Adrenal gland (tissue), 12 donors: ENCODE data around the gene KRT77. TPM values are rescaled to one million over a fixed set of nuclear protein-coding genes. Genes with fewer than 3 reads are reported as not detected.

Experiments
- DNase-seq, 7 donors: peaks; one replicate each; pipeline ENCODE4 v3.0.0-alpha.2; 2019 to 2020
- H3K27ac ChIP-seq, 5 donors: fragments of 200-600 bp; sonication (generic) in 4 of 5; 1 replicate in 3 of 5; 2 replicates in 2 of 5; pipeline versions ENCODE4 v1.5.1 to v1.8.0; 2016 to 2020; ENCODE audit warnings: mild to moderate bottlenecking in 1 of 5
- H3K27me3 ChIP-seq: fragments of 200-600 bp; 2 replicates; pipeline ENCODE4 v1.8.0; 2021
- H3K36me3 ChIP-seq, 2 donors: fragments of 200-600 bp; replicated peaks in 1 of 2; 1 replicate in 1 of 2; 2 replicates in 1 of 2; pipeline versions ENCODE4 v1.5.1 to v1.8.0; 2018 to 2022
- H3K4me1 ChIP-seq, 2 donors: fragments of 200-600 bp; replicated peaks in 1 of 2; 1 replicate in 1 of 2; 2 replicates in 1 of 2; pipeline versions ENCODE4 v1.5.1 to v1.8.0; 2018 to 2021
- H3K4me3 ChIP-seq, 4 donors: fragments of 200-600 bp; sonication (generic) in 3 of 4; one replicate each; pipeline ENCODE4 v1.5.1; 2016 to 2018
- H3K9me3 ChIP-seq, 3 donors: fragments of 200-600 bp; sonication (generic) in 1 of 3; replicated peaks in 1 of 3; 1 replicate in 2 of 3; 2 replicates in 1 of 3; pipeline versions ENCODE4 v1.5.1 to v1.8.0; 2016 to 2021
- POLR2A ChIP-seq, 2 donors: fragments of 450-650 bp; IDR thresholded peaks; one replicate each; pipeline ENCODE4 v1.6.1; 2017; ENCODE audit warnings: antibody characterized with exemption in 2 of 2, mild to moderate bottlenecking in 2 of 2, moderate library complexity in 1 of 2
- WGBS, 4 donors: extraction: QIAGEN DNeasy Blood & Tissue Kit in 2 of 4; methylation state at CpG; one replicate each; pipeline versions ENCODE4 v1.1.5 to v1.1.7; 2013 to 2017; 5-methylcytosine and 5-hydroxymethylcytosine counted together
- intact Hi-C, 2 donors: fragments of 100-400 bp; cut with DNase I; formaldehyde crosslinking; loops; one replicate each; pipeline versions ENCODE4 v1.14.1 to v1.15.0; 2022 to 2023
- polyA plus RNA-seq, 3 donors: library from polyadenylated mRNA; stranded (reverse); fragments of 200-250 nt in 2 of 3; fragments of 350-450 nt in 1 of 3; fragmentation: Illumina TruSeq in 1 of 3; extraction: RNeasy Lipid Tissue Mini Kit (QIAGEN cat#74804) in 1 of 3; gene quantifications; one replicate each; pipeline ENCODE4 v1.2.3, GENCODE V29; 2013 to 2014
- total RNA-seq, 9 donors: library from RNA; depleted of rRNA in 4 of 9; stranded (reverse); fragments of >200 nt in 4 of 9; fragments of 120-200 nt in 1 of 9; fragmentation: NEBNext Ultra II Directional in 1 of 9; extraction: Animal tissue kit (Norgen Biotek cat#: 25700) in 1 of 9; gene quantifications; one replicate each; pipeline versions ENCODE4 v1.1.0 to v1.2.4, GENCODE V29; 2013 to 2023
- TF ChIP-seq, protein P1 (sequence below), 6 experiments: fragments of 450-650 bp in 4 of 6; fragments of 200-600 bp in 2 of 6; sonication (generic) in 1 of 6; IDR thresholded peaks; 1 replicate in 5 of 6; 2 replicates in 1 of 6; pipeline versions ENCODE4 v1.5.1 to v1.8.0; 2016 to 2021; ENCODE audit warnings: antibody characterized with exemption in 6 of 6, mild to moderate bottlenecking in 2 of 6, moderate library complexity in 1 of 6
- donor health status: healthy with polysubstance abuse.
- donor health status: Bipolar disorder and iron deficiency.
- donor health status: DM: yes; HTN: yes; CAD: no.
- donor health status: DM: no; HTN: no; CAD: no.
- donor health status: DM: no; HTN: no; CAD: no.
- donor health status: DM: yes; HTN: yes; CAD: no.

Gene KRT77
- total and polyA plus RNA-seq, 12 donors: not detected

DNA sequence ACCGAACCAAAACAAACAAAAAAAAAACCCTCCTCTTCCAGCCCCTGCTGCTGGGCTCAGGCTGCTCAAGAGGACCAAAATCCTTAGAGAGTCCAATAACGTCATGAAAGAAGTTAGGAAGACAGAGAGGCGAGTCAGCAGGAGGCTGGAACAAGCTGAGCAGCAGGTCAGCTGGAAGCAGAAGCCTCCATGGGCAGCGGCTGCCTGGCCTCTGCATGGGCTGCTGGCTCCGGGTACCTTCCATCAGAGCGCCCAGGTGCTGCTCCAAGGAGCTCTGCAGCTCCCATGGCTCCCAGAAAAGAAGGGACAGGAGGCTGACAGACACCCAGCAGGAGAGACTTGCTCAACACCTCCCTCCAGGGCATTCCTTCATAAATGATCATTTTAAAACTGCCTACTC, 48.1 kb downstream of the KRT77 start:
- intact Hi-C loops: no loop called here

DNA sequence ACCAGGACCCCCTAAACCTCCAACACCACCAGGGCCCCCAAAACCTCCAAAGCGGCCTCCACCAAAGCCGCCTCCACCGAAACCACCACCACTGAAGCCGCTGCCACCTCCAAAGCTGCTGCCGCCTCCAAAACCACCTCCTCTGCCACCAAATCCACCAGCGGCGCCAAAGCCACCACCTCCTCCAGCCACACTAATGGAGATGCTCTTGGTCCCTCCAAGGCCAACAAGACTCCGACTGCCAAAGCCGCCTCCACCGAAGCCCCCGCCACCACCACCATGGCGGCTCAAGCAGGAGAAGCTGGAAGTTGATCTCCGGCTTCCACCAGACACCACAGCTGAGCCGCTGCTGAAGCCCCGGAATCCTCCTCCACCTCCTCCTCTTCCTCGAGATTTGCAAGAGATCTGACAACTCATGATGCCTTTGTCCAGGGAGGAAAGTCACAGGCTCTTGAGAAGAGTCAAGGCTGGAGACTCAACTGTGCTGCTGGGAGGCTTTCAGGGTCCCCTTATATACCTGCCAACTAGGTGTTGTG, 51.5 kb downstream of the KRT77 start, which contains the start of gene KRT2:
TSS of gene KRT2 (minus strand) at position 486 of the 536 bp plus-strand sequence. CDS start at position 417, 69 bp downstream.
- Histone ChIP-seq H3K4me3 (no peak within 1 kb of the TSS), H3K27me3 (peaks cover 13% of the 10 kb centered on the region), H3K36me3 (no peaks in the 10 kb centered on the region), H3K27ac (no peak within 1 kb of the TSS), H3K9me3 (no peaks in the 10 kb centered on the region), H3K4me1 (no peaks in the 10 kb centered on the region)
- 95 to 98% (median 96%) methylated on average over 11 to 16 of the region's 16 CpGs for WGBS, 4 donors
- no peak for DNase-seq
- intact Hi-C loops: no loop called here
- TF ChIP-seq POLR2A (IDR thresholded peaks at IDR 0.05): no peak
- TF ChIP-seq, protein P1, sequence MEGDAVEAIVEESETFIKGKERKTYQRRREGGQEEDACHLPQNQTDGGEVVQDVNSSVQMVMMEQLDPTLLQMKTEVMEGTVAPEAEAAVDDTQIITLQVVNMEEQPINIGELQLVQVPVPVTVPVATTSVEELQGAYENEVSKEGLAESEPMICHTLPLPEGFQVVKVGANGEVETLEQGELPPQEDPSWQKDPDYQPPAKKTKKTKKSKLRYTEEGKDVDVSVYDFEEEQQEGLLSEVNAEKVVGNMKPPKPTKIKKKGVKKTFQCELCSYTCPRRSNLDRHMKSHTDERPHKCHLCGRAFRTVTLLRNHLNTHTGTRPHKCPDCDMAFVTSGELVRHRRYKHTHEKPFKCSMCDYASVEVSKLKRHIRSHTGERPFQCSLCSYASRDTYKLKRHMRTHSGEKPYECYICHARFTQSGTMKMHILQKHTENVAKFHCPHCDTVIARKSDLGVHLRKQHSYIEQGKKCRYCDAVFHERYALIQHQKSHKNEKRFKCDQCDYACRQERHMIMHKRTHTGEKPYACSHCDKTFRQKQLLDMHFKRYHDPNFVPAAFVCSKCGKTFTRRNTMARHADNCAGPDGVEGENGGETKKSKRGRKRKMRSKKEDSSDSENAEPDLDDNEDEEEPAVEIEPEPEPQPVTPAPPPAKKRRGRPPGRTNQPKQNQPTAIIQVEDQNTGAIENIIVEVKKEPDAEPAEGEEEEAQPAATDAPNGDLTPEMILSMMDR (IDR thresholded peaks at IDR 0.05): no peak

More for the DNA sequence above, 48.1 kb downstream of the KRT77 start:
- WGBS, 4 donors: 47 to 73% (median 58%) methylated on average over 6 of the region's 6 CpGs
- no peak overlapping the region for H3K27ac ChIP-seq
- H3K4me1 ChIP-seq: no peaks in the 10 kb centered on the region
- H3K27me3 ChIP-seq: peaks cover 13% of the 10 kb centered on the region
- H3K36me3 ChIP-seq: no peaks in the 10 kb centered on the region
- DNase-seq: no peak
- TF ChIP-seq, protein P1 (IDR thresholded peaks at IDR 0.05): no peak
- no peak for TF ChIP-seq POLR2A (IDR thresholded peaks at IDR 0.05)
- H3K4me3 ChIP-seq: no peak overlapping the region
- H3K9me3 ChIP-seq: no peaks in the 10 kb centered on the region

DNA sequence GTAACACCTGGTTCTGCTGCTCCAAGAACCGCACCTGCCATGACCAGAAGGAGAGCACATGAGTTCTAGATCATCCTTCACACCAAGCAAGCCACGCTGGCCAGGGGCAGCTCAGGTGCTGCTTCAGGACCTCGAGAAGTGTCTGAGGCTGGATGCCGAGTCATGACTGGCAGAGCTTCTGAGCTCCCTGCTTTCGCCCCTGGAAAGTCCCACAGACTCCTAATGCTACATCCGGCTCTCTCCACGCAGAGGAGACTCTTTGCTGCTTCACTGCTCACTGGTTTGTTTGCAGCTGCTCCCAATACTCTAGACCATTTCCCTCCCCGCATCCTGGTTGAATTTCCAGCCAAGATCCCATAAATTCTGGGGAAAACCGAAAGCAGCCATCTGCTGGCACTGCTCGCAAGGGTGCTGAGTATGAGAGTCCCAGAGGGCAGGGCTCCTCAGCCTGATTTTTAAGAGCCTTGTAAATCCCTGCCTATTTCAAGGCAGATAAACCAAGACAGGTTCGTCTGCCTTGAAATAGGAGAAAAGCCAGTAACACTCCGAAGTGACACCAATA, 52.7 kb downstream of the KRT77 start:
- peak overlapping the region in 1 of 5 donors; percentile 34 for H3K27ac ChIP-seq
- H3K4me3 ChIP-seq: no peak overlapping the region
- intact Hi-C loops: no loop called here
- WGBS, 4 donors: 59 to 70% (median 69%) methylated on average over 12 of the region's 12 CpGs
- H3K9me3 ChIP-seq: no peaks in the 10 kb centered on the region
- TF ChIP-seq, protein P1 (IDR thresholded peaks at IDR 0.05): no peak
- TF ChIP-seq POLR2A (IDR thresholded peaks at IDR 0.05): no peak
- peak in 4 of 7 donors; percentile 4 to 52 (median 20) for DNase-seq
- peaks cover 13% of the 10 kb centered on the region for H3K27me3 ChIP-seq
- H3K4me1 ChIP-seq: no peaks in the 10 kb centered on the region
- no peaks in the 10 kb centered on the region for H3K36me3 ChIP-seq

DNA sequence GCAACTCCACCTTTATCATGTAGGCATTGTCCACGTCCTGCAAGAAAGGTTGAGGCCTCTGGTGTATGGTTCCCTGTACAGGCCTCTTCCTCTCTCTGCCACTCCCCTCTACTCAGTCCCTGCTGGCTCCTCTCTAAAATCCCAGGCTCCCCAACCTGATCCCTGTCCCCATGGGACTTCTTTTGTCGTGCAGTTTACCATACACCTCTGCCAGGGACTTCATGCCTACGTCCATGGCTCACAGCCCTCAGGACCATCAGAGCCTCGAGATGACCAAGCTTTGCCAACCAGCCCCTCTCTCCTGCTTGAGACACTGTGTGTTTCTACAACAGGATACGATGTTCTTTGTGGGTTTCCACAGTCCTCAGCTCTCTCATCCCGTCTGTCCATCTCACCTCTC, 54.3 kb downstream of the KRT77 start:
- H3K9me3 ChIP-seq: no peaks in the 10 kb centered on the region
- no peak for TF ChIP-seq POLR2A (IDR thresholded peaks at IDR 0.05)
- TF ChIP-seq, protein P1 (IDR thresholded peaks at IDR 0.05): no peak
- H3K27me3 ChIP-seq: peaks cover 9% of the 10 kb centered on the region
- H3K27ac ChIP-seq: no peak overlapping the region
- WGBS, 4 donors: 63 to 81% (median 74%) methylated on average over 6 of the region's 6 CpGs
- DNase-seq: no peak
- intact Hi-C loops: no loop called here
- H3K36me3 ChIP-seq: no peaks in the 10 kb centered on the region
- no peaks in the 10 kb centered on the region for H3K4me1 ChIP-seq
- H3K4me3 ChIP-seq: no peak overlapping the region
